C4-2B (cell line): ENCODE measurements around the gene WSCD1.

Experiments
- ZFX ChIP-seq: fragments of 450-650 bp; IDR thresholded peaks from 2 replicates; pipeline ENCODE4 v1.6.1; 2017
- TF ChIP-seq, protein P1 (sequence below): fragments of 450-650 bp; conservative IDR thresholded peaks from 2 replicates; pipeline ENCODE4 v1.5.1; 2017; ENCODE audit warnings: mild to moderate bottlenecking

DNA sequence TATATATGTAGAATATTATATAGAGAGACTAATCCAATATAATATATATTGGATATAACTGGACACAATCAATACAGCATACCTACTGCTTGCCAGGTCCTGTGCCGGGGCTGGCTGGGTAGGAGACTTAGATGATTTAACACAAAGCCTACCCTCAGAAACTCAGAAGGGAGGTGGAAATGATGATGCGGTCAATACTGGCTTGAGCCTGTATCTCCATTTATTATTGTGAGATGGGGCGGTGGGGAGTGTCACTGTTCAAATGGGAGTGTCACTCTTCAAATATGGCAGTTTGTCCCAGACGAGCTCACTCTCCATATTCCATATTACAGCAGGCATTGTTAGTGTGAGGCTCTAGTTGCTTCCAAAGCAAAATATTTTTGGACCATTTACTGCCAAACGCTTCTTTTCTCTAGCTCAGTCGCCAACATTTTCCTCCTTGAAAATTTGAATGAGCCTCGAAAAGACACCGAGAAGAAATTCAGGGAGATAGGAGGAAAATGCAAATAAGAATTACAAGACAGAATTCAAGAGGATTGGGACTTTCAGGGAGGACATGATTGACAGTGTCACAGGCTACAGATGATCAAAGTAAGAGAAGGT lies 70.7 kb downstream of the WSCD1 start:
- TF ChIP-seq, protein P1, sequence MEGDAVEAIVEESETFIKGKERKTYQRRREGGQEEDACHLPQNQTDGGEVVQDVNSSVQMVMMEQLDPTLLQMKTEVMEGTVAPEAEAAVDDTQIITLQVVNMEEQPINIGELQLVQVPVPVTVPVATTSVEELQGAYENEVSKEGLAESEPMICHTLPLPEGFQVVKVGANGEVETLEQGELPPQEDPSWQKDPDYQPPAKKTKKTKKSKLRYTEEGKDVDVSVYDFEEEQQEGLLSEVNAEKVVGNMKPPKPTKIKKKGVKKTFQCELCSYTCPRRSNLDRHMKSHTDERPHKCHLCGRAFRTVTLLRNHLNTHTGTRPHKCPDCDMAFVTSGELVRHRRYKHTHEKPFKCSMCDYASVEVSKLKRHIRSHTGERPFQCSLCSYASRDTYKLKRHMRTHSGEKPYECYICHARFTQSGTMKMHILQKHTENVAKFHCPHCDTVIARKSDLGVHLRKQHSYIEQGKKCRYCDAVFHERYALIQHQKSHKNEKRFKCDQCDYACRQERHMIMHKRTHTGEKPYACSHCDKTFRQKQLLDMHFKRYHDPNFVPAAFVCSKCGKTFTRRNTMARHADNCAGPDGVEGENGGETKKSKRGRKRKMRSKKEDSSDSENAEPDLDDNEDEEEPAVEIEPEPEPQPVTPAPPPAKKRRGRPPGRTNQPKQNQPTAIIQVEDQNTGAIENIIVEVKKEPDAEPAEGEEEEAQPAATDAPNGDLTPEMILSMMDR = no peak
- no peak for TF ChIP-seq ZFX
